WTC11 (cell line): ENCODE data around the gene COL19A1. TPM values are rescaled to one million over a fixed set of nuclear protein-coding genes. Genes with fewer than 3 reads are reported as not detected.

Experiments
- ATAC-seq: fragments of 200-7000 bp; cut with Tn5 transposase; 2 replicates; pipeline ENCODE4 v1.10.0; 2021; ENCODE audit warnings: mild to moderate bottlenecking, moderate library complexity
- CTCF ChIA-PET: fragments of 300-600 bp; sonication (Branson Sonifier 250); formaldehyde crosslinking; loops from one replicate; lab custom pipeline; 2021; ENCODE audit warnings: antibody characterized with exemption; lab: Charles Lee
- POLR2A ChIA-PET: fragments of 350-600 bp; sonication (Branson Sonifier 250); formaldehyde crosslinking; loops from one replicate; lab custom pipeline; 2021; ENCODE audit warnings: antibody characterized with exemption; lab: Charles Lee
- DNase-seq: peaks from one replicate; pipeline ENCODE4 v3.0.0; 2021; ENCODE audit warnings: low spot score
- H3K27ac Mint-ChIP-seq: 2 replicates; pipeline ENCODE4 v1.8.0; 2021; ENCODE audit warnings: mixed read lengths
- H3K27me3 Mint-ChIP-seq: 2 replicates; pipeline ENCODE4 v1.8.0; 2021; ENCODE audit warnings: low read depth, mild to moderate bottlenecking, moderate library complexity, mixed read lengths
- H3K36me3 Mint-ChIP-seq: 2 replicates; pipeline ENCODE4 v1.8.0; 2021; ENCODE audit warnings: mixed read lengths
- H3K4me1 Mint-ChIP-seq: 2 replicates; pipeline ENCODE4 v1.8.0; 2022; ENCODE audit warnings: mixed read lengths
- H3K4me3 Mint-ChIP-seq: 2 replicates; pipeline ENCODE4 v1.8.0; 2021; ENCODE audit warnings: mild to moderate bottlenecking, moderate library complexity, mixed read lengths
- H3K9me3 Mint-ChIP-seq: 2 replicates; pipeline ENCODE4 v1.8.0; 2021; ENCODE audit warnings: mixed read lengths
- AR ChIP-seq: fragments of 250-450 bp; sonication (Bioruptor Pico); IDR thresholded peaks from 2 replicates; pipeline ENCODE4 v1.9.0; 2021; ENCODE audit warnings: mild to moderate bottlenecking
- ARID4B ChIP-seq: sonication (generic); formaldehyde crosslinking; IDR thresholded peaks from 2 replicates; pipeline ENCODE4 v1.8.0; 2023; ENCODE audit warnings: missing genetic modification reagents, mild to moderate bottlenecking, borderline replicate concordance
- ATF1 ChIP-seq: sonication (generic); formaldehyde crosslinking; IDR thresholded peaks from 2 replicates; pipeline ENCODE4 v1.8.1; 2023; ENCODE audit warnings: mild to moderate bottlenecking, moderate library complexity, missing genetic modification reagents
- CDX4 ChIP-seq: fragments of 250-450 bp; sonication (Bioruptor Pico); IDR thresholded peaks from 2 replicates; pipeline ENCODE4 v1.9.0; 2021; ENCODE audit warnings: moderate library complexity, mild to moderate bottlenecking, inconsistent platforms, borderline replicate concordance
- CREM ChIP-seq: sonication (generic); formaldehyde crosslinking; IDR thresholded peaks from 2 replicates; pipeline ENCODE4 v1.8.1; 2022; ENCODE audit warnings: mild to moderate bottlenecking, missing genetic modification reagents, moderate library complexity
- E2F1 ChIP-seq: sonication (generic); formaldehyde crosslinking; IDR thresholded peaks from 2 replicates; pipeline ENCODE4 v1.8.0; 2022; ENCODE audit warnings: mild to moderate bottlenecking, missing genetic modification reagents
- ELF4 ChIP-seq: sonication (generic); formaldehyde crosslinking; IDR thresholded peaks from 2 replicates; pipeline ENCODE4 v1.8.1; 2022; ENCODE audit warnings: low read depth, mild to moderate bottlenecking, moderate library complexity, missing genetic modification reagents
- EMX1 ChIP-seq: fragments of 250-450 bp; sonication (Bioruptor Pico); IDR thresholded peaks from 2 replicates; pipeline ENCODE4 v1.8.0; 2021; ENCODE audit warnings: mild to moderate bottlenecking
- ESRRA ChIP-seq: sonication (generic); formaldehyde crosslinking; IDR thresholded peaks from 2 replicates; pipeline ENCODE4 v1.8.1; 2022; ENCODE audit warnings: mild to moderate bottlenecking, missing genetic modification reagents, borderline replicate concordance
- FOXJ3 ChIP-seq: sonication (generic); formaldehyde crosslinking; IDR thresholded peaks from 2 replicates; pipeline ENCODE4 v1.9.0; 2021; ENCODE audit warnings: missing genetic modification reagents, mild to moderate bottlenecking, borderline replicate concordance
- FOXK1 ChIP-seq: sonication (generic); formaldehyde crosslinking; IDR thresholded peaks from 2 replicates; pipeline ENCODE4 v1.8.0; 2022; ENCODE audit warnings: mild to moderate bottlenecking, moderate library complexity, missing genetic modification reagents
- HMGXB4 ChIP-seq: sonication (generic); formaldehyde crosslinking; IDR thresholded peaks from 2 replicates; pipeline ENCODE4 v1.8.1; 2023; ENCODE audit warnings: mild to moderate bottlenecking, moderate library complexity, missing genetic modification reagents
- JAZF1 ChIP-seq: fragments of 250-450 bp; sonication (Bioruptor Pico); IDR thresholded peaks from 2 replicates; pipeline ENCODE4 v1.9.0; 2021; ENCODE audit warnings: moderate library complexity, mild to moderate bottlenecking, inconsistent platforms
- MXD4 ChIP-seq: fragments of 250-450 bp; sonication (Bioruptor Pico); IDR thresholded peaks from 2 replicates; pipeline ENCODE4 v1.8.0; 2021; ENCODE audit warnings: mild to moderate bottlenecking, moderate library complexity, borderline replicate concordance
- NFATC4 ChIP-seq: fragments of 250-450 bp; sonication (Bioruptor Pico); IDR thresholded peaks from 2 replicates; pipeline ENCODE4 v1.9.0; 2021; ENCODE audit warnings: mild to moderate bottlenecking
- NFYB ChIP-seq: sonication (generic); formaldehyde crosslinking; conservative IDR thresholded peaks from 2 replicates; pipeline ENCODE4 v1.8.0; 2022; ENCODE audit warnings: low read depth, missing genetic modification reagents
- PREB ChIP-seq: sonication (generic); formaldehyde crosslinking; IDR thresholded peaks from 2 replicates; pipeline ENCODE4 v1.8.1; 2022; ENCODE audit warnings: mild to moderate bottlenecking, missing genetic modification reagents, moderate library complexity, borderline replicate concordance
- RELA ChIP-seq: sonication (generic); formaldehyde crosslinking; IDR thresholded peaks from 2 replicates; pipeline ENCODE4 v1.8.1; 2022; ENCODE audit warnings: missing genetic modification reagents, mild to moderate bottlenecking, borderline replicate concordance
- SMAD4 ChIP-seq: sonication (generic); formaldehyde crosslinking; IDR thresholded peaks from 2 replicates; pipeline ENCODE4 v1.8.0; 2022; ENCODE audit warnings: mild to moderate bottlenecking, missing genetic modification reagents
- ZNF416 ChIP-seq: fragments of 250-450 bp; sonication (Bioruptor Pico); IDR thresholded peaks from 2 replicates; pipeline ENCODE4 v1.9.0; 2021; ENCODE audit warnings: mild to moderate bottlenecking, inconsistent platforms
- ZNF671 ChIP-seq: fragments of 250-450 bp; sonication (Bioruptor Pico); IDR thresholded peaks from 2 replicates; pipeline ENCODE4 v1.8.0; 2021; ENCODE audit warnings: mild to moderate bottlenecking
- total RNA-seq: library from RNA; stranded (reverse); gene quantifications from 3 replicates; pipeline ENCODE4 v1.2.3, GENCODE V29; 2021

COL19A1 gene
- total RNA-seq, 1 experiment from 2014 or later, result not detected

GRCh38 chr6:70094156-70094555, 227.8 kb downstream of the COL19A1 start:
- H3K4me3 Mint-ChIP-seq, result no peak overlapping the region
- ATAC-seq (no peak), DNase-seq (no peak)
- no peaks in the 10 kb centered on the region for H3K27me3 Mint-ChIP-seq
- no peak for TF ChIP-seq NFATC4
- no peak for TF ChIP-seq E2F1 (CRISPR knock-in tag)
- TF ChIP-seq CDX4 (CRISPR knock-in tag), result no peak
- no peak for TF ChIP-seq NFYB (CRISPR knock-in tag)
- TF ChIP-seq ELF4 (CRISPR knock-in tag), result no peak
- no peak for TF ChIP-seq AR (CRISPR knock-in tag)
- no peak for TF ChIP-seq JAZF1
- TF ChIP-seq EMX1 (CRISPR knock-in tag), result no peak
- no peak for TF ChIP-seq ZNF671 (CRISPR knock-in tag)
- ChIA-PET CTCF (no interaction called here), POLR2A (no interaction called here)
- no peaks in the 10 kb centered on the region for H3K4me1 Mint-ChIP-seq
- H3K36me3 Mint-ChIP-seq, result no peaks in the 10 kb centered on the region
- H3K9me3 Mint-ChIP-seq, result no peaks in the 10 kb centered on the region
- no peak overlapping the region for H3K27ac Mint-ChIP-seq

GRCh38 chr6:70099732-70100131, 233.4 kb downstream of the COL19A1 start:
- CTCF ChIA-PET, result no interaction called here
- TF ChIP-seq FOXJ3 (CRISPR knock-in tag) (no peak), CDX4 (CRISPR knock-in tag) (no peak), ESRRA (no peak), HMGXB4 (CRISPR knock-in tag) (no peak), PREB (CRISPR knock-in tag) (no peak), ZNF416 (no peak), ZNF671 (CRISPR knock-in tag) (no peak), ATF1 (CRISPR knock-in tag) (no peak), ARID4B (no peak), MXD4 (CRISPR knock-in tag) (no peak), CREM (CRISPR knock-in tag) (no peak), FOXK1 (no peak), RELA (CRISPR knock-in tag) (no peak), SMAD4 (no peak)
- TF ChIP-seq, all 79 proteins: peak for 0

More at GRCh38 chr6:70099732-70100131, 233.4 kb downstream of the COL19A1 start:
- Mint-ChIP-seq H3K27me3 (no peaks in the 10 kb centered on the region), H3K36me3 (no peaks in the 10 kb centered on the region), H3K4me1 (no peaks in the 10 kb centered on the region), H3K4me3 (no peak overlapping the region), H3K27ac (no peak overlapping the region), H3K9me3 (no peaks in the 10 kb centered on the region)
- no peak for ATAC-seq
- DNase-seq, result no peak
- POLR2A ChIA-PET, result no interaction called here
